Upper lobe of right lung (tissue), 1 donor: Measurements from ENCODE around the gene UBE2J1. TPM values are rescaled to one million over a fixed set of nuclear protein-coding genes. Genes with fewer than 3 reads are reported as not detected.
A peak's percentile ranks its signal among the peaks of the same experiment; 100 is the strongest.

Source experiments
- ATAC-seq: fragments of 200-7000 bp; cut with Tn5 transposase; one replicate; pipeline ENCODE4 v1.9.1; 2020; ENCODE audit warnings: mild to moderate bottlenecking, moderate library complexity
- DNase-seq: peaks from one replicate; pipeline ENCODE4 v3.0.0-alpha.2; 2020
- H3K27ac ChIP-seq: fragments of 200-600 bp; one replicate; pipeline ENCODE4 v1.8.0; 2022
- H3K27me3 ChIP-seq: fragments of 200-600 bp; one replicate; pipeline ENCODE4 v1.8.0; 2022; ENCODE audit warnings: mild to moderate bottlenecking
- H3K36me3 ChIP-seq: fragments of 200-600 bp; one replicate; pipeline ENCODE4 v1.8.0; 2022
- H3K4me1 ChIP-seq: fragments of 200-600 bp; one replicate; pipeline ENCODE4 v1.8.0; 2022
- H3K4me3 ChIP-seq: fragments of 200-600 bp; one replicate; pipeline ENCODE4 v1.8.0; 2022; ENCODE audit warnings: mild to moderate bottlenecking
- H3K9me3 ChIP-seq: fragments of 200-600 bp; one replicate; pipeline ENCODE4 v1.8.0; 2022
- intact Hi-C: fragments of 100-400 bp; cut with DNase I; formaldehyde crosslinking; loops from one replicate; pipeline ENCODE4 v1.11.0; 2022
- total RNA-seq: library from RNA; stranded (reverse); fragmentation: NEBNext Ultra II Directional; extraction: Animal tissue kit (Norgen Biotek cat#: 25700); gene quantifications from one replicate; pipeline ENCODE4 v1.2.1, GENCODE V29; 2021
- TF ChIP-seq, protein P1 (sequence below): fragments of 200-600 bp; IDR thresholded peaks from one replicate; pipeline ENCODE4 v1.8.0; 2022; ENCODE audit warnings: antibody characterized with exemption
- donor health status: DM: no; HTN: yes; CAD: no; lungs with severe emphysema.

The UBE2J1 gene
- total RNA-seq, 1 donor from 2014 or later = 42.7 TPM

GRCh38 chr6:89350281-89350966 lies 2.1 kb downstream of the UBE2J1 start:
- H3K4me3 ChIP-seq = peak overlapping the region; percentile 96
- intact Hi-C loops = no loop called here

DNA sequence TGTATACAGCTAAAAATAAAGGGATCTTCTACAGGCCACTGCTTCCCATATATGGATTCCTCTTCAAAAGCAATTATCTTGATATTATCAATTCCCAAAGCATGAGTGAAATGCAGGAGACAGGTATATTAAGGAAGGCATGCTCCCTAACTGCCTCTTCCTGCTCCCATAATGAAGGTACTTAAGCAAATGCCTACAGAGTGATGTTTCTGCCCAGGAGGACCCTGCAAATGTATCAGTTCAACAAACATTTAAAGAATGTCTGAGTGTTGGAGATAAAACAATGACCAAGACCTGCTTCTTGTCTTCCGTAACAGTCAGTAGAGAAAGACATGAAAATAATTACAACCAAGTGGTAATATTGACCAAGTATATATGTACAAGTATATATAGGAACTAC lies 4.2 kb downstream of the UBE2J1 start:
- DNase-seq = no peak
- intact Hi-C loops = no loop called here
- ATAC-seq = no peak
- TF ChIP-seq, protein P1, sequence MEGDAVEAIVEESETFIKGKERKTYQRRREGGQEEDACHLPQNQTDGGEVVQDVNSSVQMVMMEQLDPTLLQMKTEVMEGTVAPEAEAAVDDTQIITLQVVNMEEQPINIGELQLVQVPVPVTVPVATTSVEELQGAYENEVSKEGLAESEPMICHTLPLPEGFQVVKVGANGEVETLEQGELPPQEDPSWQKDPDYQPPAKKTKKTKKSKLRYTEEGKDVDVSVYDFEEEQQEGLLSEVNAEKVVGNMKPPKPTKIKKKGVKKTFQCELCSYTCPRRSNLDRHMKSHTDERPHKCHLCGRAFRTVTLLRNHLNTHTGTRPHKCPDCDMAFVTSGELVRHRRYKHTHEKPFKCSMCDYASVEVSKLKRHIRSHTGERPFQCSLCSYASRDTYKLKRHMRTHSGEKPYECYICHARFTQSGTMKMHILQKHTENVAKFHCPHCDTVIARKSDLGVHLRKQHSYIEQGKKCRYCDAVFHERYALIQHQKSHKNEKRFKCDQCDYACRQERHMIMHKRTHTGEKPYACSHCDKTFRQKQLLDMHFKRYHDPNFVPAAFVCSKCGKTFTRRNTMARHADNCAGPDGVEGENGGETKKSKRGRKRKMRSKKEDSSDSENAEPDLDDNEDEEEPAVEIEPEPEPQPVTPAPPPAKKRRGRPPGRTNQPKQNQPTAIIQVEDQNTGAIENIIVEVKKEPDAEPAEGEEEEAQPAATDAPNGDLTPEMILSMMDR = no peak
- Histone ChIP-seq H3K27me3 (no peaks in the 10 kb centered on the region), H3K36me3 (no peaks in the 10 kb centered on the region), H3K4me3 (no peak overlapping the region), H3K27ac (no peak overlapping the region), H3K4me1 (peaks cover 45% of the 10 kb centered on the region), H3K9me3 (no peaks in the 10 kb centered on the region)

More at GRCh38 chr6:89350281-89350966, 2.1 kb downstream of the UBE2J1 start:
- no peaks in the 10 kb centered on the region for H3K27me3 ChIP-seq
- H3K36me3 ChIP-seq = no peaks in the 10 kb centered on the region
- TF ChIP-seq, protein P1 = no peak
- no peak for DNase-seq
- H3K27ac ChIP-seq = peak overlapping the region; percentile 99
- no peak for ATAC-seq
- H3K4me1 ChIP-seq = peaks cover 49% of the 10 kb centered on the region
- H3K9me3 ChIP-seq = no peaks in the 10 kb centered on the region

DNA sequence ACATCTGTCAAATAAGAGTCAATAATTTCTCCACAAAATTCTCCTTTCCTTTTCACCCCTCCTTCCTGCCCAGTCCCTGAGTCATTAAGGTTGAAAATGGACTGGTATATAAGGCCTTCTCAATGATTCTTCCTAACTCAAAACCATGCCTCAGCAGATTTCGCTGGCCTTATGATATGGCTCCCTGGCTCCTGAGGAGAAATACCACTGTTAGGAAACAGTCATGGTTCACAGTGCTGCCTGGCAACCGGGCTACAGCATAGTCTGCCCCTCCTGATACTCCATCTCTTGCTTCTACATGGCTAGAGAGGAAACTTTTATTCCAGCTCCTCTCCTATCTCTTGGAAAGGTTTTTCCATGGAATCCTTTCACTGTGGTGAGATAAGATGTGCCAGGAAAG lies 4.7 kb downstream of the UBE2J1 start:
- no peak overlapping the region for H3K27ac ChIP-seq
- H3K36me3 ChIP-seq = no peaks in the 10 kb centered on the region
- DNase-seq (no peak), ATAC-seq (no peak)
- H3K4me3 ChIP-seq = no peak overlapping the region
- intact Hi-C loops = no loop called here
- H3K27me3 ChIP-seq = no peaks in the 10 kb centered on the region
- peaks cover 41% of the 10 kb centered on the region for H3K4me1 ChIP-seq
- TF ChIP-seq, protein P1 = no peak
- no peaks in the 10 kb centered on the region for H3K9me3 ChIP-seq

GRCh38 chr6:89346433-89346832 lies 6.1 kb downstream of the UBE2J1 start:
- no peak for ATAC-seq
- DNase-seq = no peak
- peaks cover 9% of the 10 kb centered on the region for H3K36me3 ChIP-seq
- TF ChIP-seq, protein P1 = no peak
- intact Hi-C loops = no loop called here
- no peak overlapping the region for H3K4me3 ChIP-seq
- no peak overlapping the region for H3K27ac ChIP-seq
- H3K9me3 ChIP-seq = no peaks in the 10 kb centered on the region
- no peaks in the 10 kb centered on the region for H3K27me3 ChIP-seq
- peaks cover 40% of the 10 kb centered on the region for H3K4me1 ChIP-seq

- intact Hi-C loops = no loop called here
- H3K4me1 ChIP-seq = no peaks in the 10 kb centered on the region
- no peaks in the 10 kb centered on the region for H3K9me3 ChIP-seq
- no peak overlapping the region for H3K4me3 ChIP-seq
- no peaks in the 10 kb centered on the region for H3K27me3 ChIP-seq
- ATAC-seq (no peak), DNase-seq (no peak)
- H3K27ac ChIP-seq = no peak overlapping the region
- H3K36me3 ChIP-seq = peaks cover 73% of the 10 kb centered on the region
- TF ChIP-seq, protein P1 = no peak
Measured at GRCh38 chr6:89339565-89339964, 13.0 kb downstream of the UBE2J1 start.
